Measurements from ENCODE around the gene CDKN2B-AS1.

CDKN2B-AS1 gene

GRCh38 chr9:22160221-22160620 is 165.6 kb downstream of the CDKN2B-AS1 start:
- no peaks in the 10 kb centered on the region for H3K9me3 ChIP-seq (ENCODE audit: control insufficient read depth in 2 of 2, low read length in 2 of 2)
- no peak overlapping the region for H3K27ac ChIP-seq (ENCODE audit: low read depth in 2 of 2, low read length in 2 of 2)
- H3K9ac ChIP-seq (ENCODE audit: low read depth in 1 of 2, low read length in 2 of 2) = no peak overlapping the region
- no peaks in the 10 kb centered on the region for H3K36me3 ChIP-seq (ENCODE audit: control insufficient read depth in 2 of 2, insufficient read depth in 2 of 2, low read length in 2 of 2)
- peaks cover 4 to 8% of the 10 kb centered on the region in 2 donors for H3K4me1 ChIP-seq (ENCODE audit: control insufficient read depth in 2 of 2, insufficient read depth in 2 of 2, low read length in 2 of 2)
- H3K27me3 ChIP-seq (ENCODE audit: control insufficient read depth in 2 of 2, insufficient read depth in 2 of 2, low read length in 2 of 2) = no peaks in the 10 kb centered on the region
- no peak overlapping the region for H3K4me3 ChIP-seq (ENCODE audit: low read length in 2 of 2)

GRCh38 chr9:22165144-22165543 is 170.6 kb downstream of the CDKN2B-AS1 start:
- Histone ChIP-seq H3K27ac (ENCODE audit: low read depth in 2 of 2, low read length in 2 of 2) (no peak overlapping the region), H3K4me1 (ENCODE audit: control insufficient read depth in 2 of 2, insufficient read depth in 2 of 2, low read length in 2 of 2) (no peaks in the 10 kb centered on the region), H3K27me3 (ENCODE audit: control insufficient read depth in 2 of 2, insufficient read depth in 2 of 2, low read length in 2 of 2) (no peaks in the 10 kb centered on the region), H3K9ac (ENCODE audit: low read depth in 1 of 2, low read length in 2 of 2) (no peak overlapping the region), H3K36me3 (ENCODE audit: control insufficient read depth in 2 of 2, insufficient read depth in 2 of 2, low read length in 2 of 2) (no peaks in the 10 kb centered on the region), H3K4me3 (ENCODE audit: low read length in 2 of 2) (no peak overlapping the region), H3K9me3 (ENCODE audit: control insufficient read depth in 2 of 2, low read length in 2 of 2) (no peaks in the 10 kb centered on the region)

GRCh38 chr9:22169243-22169642 is 174.7 kb downstream of the CDKN2B-AS1 start:
- no peaks in the 10 kb centered on the region for H3K27me3 ChIP-seq (ENCODE audit: control insufficient read depth in 2 of 2, insufficient read depth in 2 of 2, low read length in 2 of 2)
- H3K4me3 ChIP-seq (ENCODE audit: low read length in 2 of 2) = no peak overlapping the region
- no peaks in the 10 kb centered on the region for H3K9me3 ChIP-seq (ENCODE audit: control insufficient read depth in 2 of 2, low read length in 2 of 2)
- H3K27ac ChIP-seq (ENCODE audit: low read depth in 2 of 2, low read length in 2 of 2) = no peak overlapping the region
- H3K4me1 ChIP-seq (ENCODE audit: control insufficient read depth in 2 of 2, insufficient read depth in 2 of 2, low read length in 2 of 2) = no peaks in the 10 kb centered on the region
- H3K36me3 ChIP-seq (ENCODE audit: control insufficient read depth in 2 of 2, insufficient read depth in 2 of 2, low read length in 2 of 2) = no peaks in the 10 kb centered on the region
- H3K9ac ChIP-seq (ENCODE audit: low read depth in 1 of 2, low read length in 2 of 2) = no peak overlapping the region

GRCh38 chr9:22169727-22170503 is 175.3 kb downstream of the CDKN2B-AS1 start:
- no peaks in the 10 kb centered on the region for H3K27me3 ChIP-seq (ENCODE audit: control insufficient read depth in 2 of 2, insufficient read depth in 2 of 2, low read length in 2 of 2)
- H3K27ac ChIP-seq (ENCODE audit: low read depth in 2 of 2, low read length in 2 of 2) = no peak overlapping the region
- H3K4me3 ChIP-seq (ENCODE audit: low read length in 2 of 2) = no peak overlapping the region
- H3K4me1 ChIP-seq (ENCODE audit: control insufficient read depth in 2 of 2, insufficient read depth in 2 of 2, low read length in 2 of 2) = no peaks in the 10 kb centered on the region
- no peak overlapping the region for H3K9ac ChIP-seq (ENCODE audit: low read depth in 1 of 2, low read length in 2 of 2)
- no peaks in the 10 kb centered on the region for H3K36me3 ChIP-seq (ENCODE audit: control insufficient read depth in 2 of 2, insufficient read depth in 2 of 2, low read length in 2 of 2)
- no peaks in the 10 kb centered on the region for H3K9me3 ChIP-seq (ENCODE audit: control insufficient read depth in 2 of 2, low read length in 2 of 2)
